PC-3 (cell line): ENCODE measurements around the gene JARID2.

ENCODE experiments used
- CTCF ChIP-seq: fragments of 300-600 bp; sonication (generic); conservative IDR thresholded peaks from 2 replicates; pipeline ENCODE4 v1.5.1; 2017; ENCODE audit warnings: antibody characterized with exemption, low read depth, mild to moderate bottlenecking, low read length
- EZH2 ChIP-seq: fragments of 300-600 bp; sonication (generic); IDR thresholded peaks from one replicate; pipeline ENCODE4 v1.6.1; 2017; ENCODE audit warnings: antibody characterized with exemption, mild to moderate bottlenecking, low read length; ENCODE audit not compliant: unreplicated experiment
- EZH2phosphoT487 ChIP-seq: fragments of 300-600 bp; sonication (generic); IDR thresholded peaks from 2 replicates; pipeline ENCODE4 v1.6.1; 2018; ENCODE audit warnings: mild to moderate bottlenecking, antibody characterized with exemption, low read length, borderline replicate concordance

- no peak for TF ChIP-seq CTCF
- no peak for TF ChIP-seq EZH2
- TF ChIP-seq EZH2phosphoT487: no peak
Observed at GRCh38 chr6:15269011-15269410, 23.1 kb downstream of the JARID2 start.
